ENCODE measurements around the gene ALDH2. TPM values are rescaled to one million over a fixed set of nuclear protein-coding genes. Genes with fewer than 3 reads are reported as not detected.

The ALDH2 gene
- total RNA-seq, 2 donors from 2014 or later = 76.6 to 91.4 TPM

DNA sequence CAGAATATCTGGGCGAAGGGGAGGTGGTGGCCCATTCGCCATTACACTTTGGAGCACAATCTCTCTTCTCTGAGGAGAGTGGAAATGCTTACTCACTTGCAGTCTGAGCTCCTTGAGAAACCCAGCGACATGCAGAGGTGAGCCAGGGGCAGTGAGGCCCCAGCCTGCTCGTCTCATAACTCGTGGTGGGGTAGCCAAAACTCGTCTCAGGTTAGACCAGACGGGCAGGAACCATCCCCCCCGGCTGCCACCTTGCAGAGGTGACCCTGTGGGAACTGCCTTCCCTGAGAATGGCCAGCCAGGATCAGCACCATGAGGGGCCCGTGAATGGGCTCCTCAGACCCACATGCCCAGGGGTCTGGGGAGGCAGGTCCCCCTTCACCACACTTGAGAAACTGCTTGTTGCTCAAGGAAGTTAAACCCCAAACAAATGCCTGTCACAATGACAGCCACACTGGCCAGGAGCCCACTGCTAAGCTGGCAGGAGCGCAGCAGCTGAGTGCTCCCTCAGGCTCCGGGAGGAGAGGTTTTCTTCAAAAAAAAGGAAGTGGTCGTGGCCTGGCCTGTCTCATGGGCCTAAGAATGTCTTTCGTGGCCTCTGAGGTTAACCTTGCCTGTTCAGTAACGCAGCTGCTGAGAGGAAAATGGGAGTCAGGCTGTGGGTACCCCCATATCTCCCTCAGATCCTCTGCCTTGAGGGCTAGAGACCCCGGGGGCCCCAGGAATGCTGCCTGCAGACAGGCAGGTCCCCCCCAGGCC lies 9.2 kb upstream of the ALDH2 start:
- peak; percentile 60 for DNase-seq
- Mint-ChIP-seq H3K4me3 (no peak overlapping the region), H3K9me3 (no peaks in the 10 kb centered on the region), H3K36me3 (ENCODE audit: low read depth) (peaks cover 4% of the 10 kb centered on the region), H3K27me3 (ENCODE audit: insufficient read depth) (no peaks in the 10 kb centered on the region), H3K4me1 (peaks cover 16% of the 10 kb centered on the region), H3K27ac (peak overlapping the region; percentile 82)
- 89 to 92% methylated on average over 12 to 15 of the region's 15 CpGs for WGBS, 2 experiments (ENCODE audit: insufficient coverage in 1 of 2, insufficient read length in 1 of 2)
- Histone ChIP-seq H3K9ac (ENCODE audit: extremely low read depth, low read length, poor library complexity, severe bottlenecking) (no peak overlapping the region), H3K4me3 (ENCODE audit: low read length) (no peak overlapping the region), H3K9me3 (ENCODE audit: control insufficient read depth, low read length) (no peaks in the 10 kb centered on the region), H3K27me3 (ENCODE audit: control insufficient read depth, insufficient read depth, low read length, poor library complexity, severe bottlenecking) (no peaks in the 10 kb centered on the region), H3K36me3 (ENCODE audit: control insufficient read depth, insufficient read depth, low read length) (no peaks in the 10 kb centered on the region), H3K27ac (ENCODE audit: low read depth, low read length) (peak overlapping the region; percentile 61), H3K4me1 (ENCODE audit: control insufficient read depth, insufficient read depth, low read length) (peaks cover 2% of the 10 kb centered on the region)
- TF ChIP-seq, protein P1, sequence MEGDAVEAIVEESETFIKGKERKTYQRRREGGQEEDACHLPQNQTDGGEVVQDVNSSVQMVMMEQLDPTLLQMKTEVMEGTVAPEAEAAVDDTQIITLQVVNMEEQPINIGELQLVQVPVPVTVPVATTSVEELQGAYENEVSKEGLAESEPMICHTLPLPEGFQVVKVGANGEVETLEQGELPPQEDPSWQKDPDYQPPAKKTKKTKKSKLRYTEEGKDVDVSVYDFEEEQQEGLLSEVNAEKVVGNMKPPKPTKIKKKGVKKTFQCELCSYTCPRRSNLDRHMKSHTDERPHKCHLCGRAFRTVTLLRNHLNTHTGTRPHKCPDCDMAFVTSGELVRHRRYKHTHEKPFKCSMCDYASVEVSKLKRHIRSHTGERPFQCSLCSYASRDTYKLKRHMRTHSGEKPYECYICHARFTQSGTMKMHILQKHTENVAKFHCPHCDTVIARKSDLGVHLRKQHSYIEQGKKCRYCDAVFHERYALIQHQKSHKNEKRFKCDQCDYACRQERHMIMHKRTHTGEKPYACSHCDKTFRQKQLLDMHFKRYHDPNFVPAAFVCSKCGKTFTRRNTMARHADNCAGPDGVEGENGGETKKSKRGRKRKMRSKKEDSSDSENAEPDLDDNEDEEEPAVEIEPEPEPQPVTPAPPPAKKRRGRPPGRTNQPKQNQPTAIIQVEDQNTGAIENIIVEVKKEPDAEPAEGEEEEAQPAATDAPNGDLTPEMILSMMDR (conservative IDR thresholded peaks at IDR 0.05) = no peak

DNA sequence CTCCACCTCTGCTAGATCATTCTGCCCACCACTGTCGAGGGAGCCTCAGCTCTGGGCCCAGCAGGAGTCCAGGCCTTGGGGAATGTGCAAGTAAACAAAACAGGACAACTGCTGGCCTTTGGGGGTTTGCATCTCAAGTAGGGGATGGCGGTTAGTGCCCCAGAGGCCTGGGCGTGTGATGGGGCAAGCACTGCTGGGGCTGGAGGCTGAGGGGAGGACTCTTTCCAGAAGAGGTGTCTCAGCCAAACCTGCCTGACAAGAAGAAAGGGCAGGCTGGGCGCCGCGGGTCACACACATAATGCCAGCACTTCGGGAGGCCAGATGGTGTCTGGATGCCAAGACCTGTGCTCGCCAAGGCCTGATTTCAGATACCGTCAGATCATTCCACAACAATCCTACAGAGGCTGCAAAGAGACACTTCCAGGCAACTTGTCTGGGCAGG lies 8.6 kb upstream of the ALDH2 start:
- no peaks in the 10 kb centered on the region for H3K27me3 ChIP-seq (ENCODE audit: control insufficient read depth, insufficient read depth, low read length, poor library complexity, severe bottlenecking)
- Mint-ChIP-seq H3K4me1 (peaks cover 16% of the 10 kb centered on the region), H3K27ac (peak overlapping the region; percentile 82), H3K9me3 (no peaks in the 10 kb centered on the region), H3K27me3 (ENCODE audit: insufficient read depth) (no peaks in the 10 kb centered on the region), H3K36me3 (ENCODE audit: low read depth) (peaks cover 4% of the 10 kb centered on the region), H3K4me3 (no peak overlapping the region)
- peak overlapping the region; percentile 61 for H3K27ac ChIP-seq (ENCODE audit: low read depth, low read length)
- H3K4me3 ChIP-seq (ENCODE audit: low read length) = no peak overlapping the region
- TF ChIP-seq, protein P1 (conservative IDR thresholded peaks at IDR 0.05) = no peak
- no peak overlapping the region for H3K9ac ChIP-seq (ENCODE audit: extremely low read depth, low read length, poor library complexity, severe bottlenecking)
- DNase-seq = peak; percentile 78
- H3K9me3 ChIP-seq (ENCODE audit: control insufficient read depth, low read length) = no peaks in the 10 kb centered on the region
- H3K36me3 ChIP-seq (ENCODE audit: control insufficient read depth, insufficient read depth, low read length) = no peaks in the 10 kb centered on the region
- 88 to 89% methylated on average over 9 of the region's 9 CpGs for WGBS, 2 experiments (ENCODE audit: insufficient coverage in 1 of 2, insufficient read length in 1 of 2)
- peaks cover 2% of the 10 kb centered on the region for H3K4me1 ChIP-seq (ENCODE audit: control insufficient read depth, insufficient read depth, low read length)

DNA sequence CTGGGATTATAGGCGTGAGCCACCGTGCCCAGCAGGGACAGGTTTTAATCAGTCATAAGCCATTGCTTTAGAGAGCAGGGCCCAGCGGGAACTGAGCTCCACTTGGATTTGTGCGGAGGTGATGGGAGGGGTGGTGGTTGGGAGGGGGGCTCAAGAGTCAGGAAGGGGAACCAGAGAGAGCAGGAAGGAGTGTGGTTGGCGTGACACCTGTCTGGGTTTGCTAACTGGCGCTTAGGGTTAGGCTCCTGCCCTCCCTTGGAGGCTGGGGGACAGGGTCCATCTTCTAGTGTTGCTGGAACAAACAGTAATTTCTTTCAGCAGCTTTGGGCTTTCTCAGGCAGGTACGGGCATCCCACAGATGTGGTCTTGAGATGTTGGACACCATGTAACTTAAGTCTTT lies 7.5 kb upstream of the ALDH2 start:
- TF ChIP-seq, protein P1 (conservative IDR thresholded peaks at IDR 0.05) = no peak
- no peak overlapping the region for H3K27ac ChIP-seq (ENCODE audit: low read depth, low read length)
- H3K36me3 ChIP-seq (ENCODE audit: control insufficient read depth, insufficient read depth, low read length) = no peaks in the 10 kb centered on the region
- no peak overlapping the region for H3K4me3 ChIP-seq (ENCODE audit: low read length)
- H3K27me3 ChIP-seq (ENCODE audit: control insufficient read depth, insufficient read depth, low read length, poor library complexity, severe bottlenecking) = no peaks in the 10 kb centered on the region
- Mint-ChIP-seq H3K36me3 (ENCODE audit: low read depth) (peaks cover 4% of the 10 kb centered on the region), H3K9me3 (no peaks in the 10 kb centered on the region), H3K27me3 (ENCODE audit: insufficient read depth) (peaks cover 1% of the 10 kb centered on the region), H3K27ac (peak overlapping the region; percentile 24), H3K4me3 (no peak overlapping the region), H3K4me1 (peaks cover 16% of the 10 kb centered on the region)
- DNase-seq = no peak
- H3K4me1 ChIP-seq (ENCODE audit: control insufficient read depth, insufficient read depth, low read length) = peaks cover 2% of the 10 kb centered on the region
- no peak overlapping the region for H3K9ac ChIP-seq (ENCODE audit: extremely low read depth, low read length, poor library complexity, severe bottlenecking)
- 93 to 94% methylated on average over 3 to 7 of the region's 7 CpGs for WGBS, 2 experiments (ENCODE audit: insufficient coverage in 1 of 2, insufficient read length in 1 of 2)
- no peaks in the 10 kb centered on the region for H3K9me3 ChIP-seq (ENCODE audit: control insufficient read depth, low read length)
